Measurements from ENCODE around the gene EIF4G3.

DNA sequence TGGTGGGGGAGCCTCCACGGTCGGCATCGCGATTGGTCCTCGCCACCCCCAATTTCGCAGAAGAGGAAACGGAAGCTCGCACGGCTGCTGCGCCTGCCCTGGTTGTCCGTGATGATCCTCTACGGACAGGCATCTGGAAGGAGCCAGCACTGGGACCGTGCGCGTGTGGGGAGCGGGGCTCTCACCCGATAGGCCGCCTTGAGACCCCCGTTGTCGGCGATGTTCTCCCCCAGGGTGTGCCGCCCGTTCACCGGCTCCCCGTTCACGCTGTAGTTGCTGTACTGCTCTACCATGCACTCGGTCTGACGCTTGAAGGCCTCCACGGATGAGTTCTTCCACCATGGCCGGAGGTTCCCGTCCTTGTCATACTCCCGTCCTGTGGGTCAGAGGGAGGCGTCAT lies 48.4 kb upstream of the EIF4G3 start:
- no peak for TF ChIP-seq HDAC2 (IDR thresholded peaks at IDR 0.05)
- no peak for TF ChIP-seq SAFB2 (IDR thresholded peaks at IDR 0.05; ENCODE audit: borderline replicate concordance, low read depth, low read length, severe bottlenecking)
- TF ChIP-seq MTA2 (IDR thresholded peaks at IDR 0.05; ENCODE audit: low read depth), result no peak
- no peak for TF ChIP-seq JUND (IDR thresholded peaks at IDR 0.05; ENCODE audit: borderline replicate concordance, low read depth, low read length)
- TF ChIP-seq JUND (tag; IDR thresholded peaks at IDR 0.05; ENCODE audit: borderline replicate concordance, low read depth, low read length), result no peak
- no peak for TF ChIP-seq YY1 (IDR thresholded peaks at IDR 0.05; ENCODE audit: borderline replicate concordance in 1 of 3, control insufficient read depth in 1 of 3, extremely low read depth in 1 of 3, insufficient read depth in 3 of 3, insufficient read length in 1 of 3, insufficient replicate concordance in 2 of 3, low read depth in 1 of 3, low read length in 2 of 3)
- no peak for TF ChIP-seq ZNF282 (CRISPR knock-in tag; IDR thresholded peaks at IDR 0.05)
- TF ChIP-seq ZNF232 (CRISPR knock-in tag; IDR thresholded peaks at IDR 0.05), result no peak

Data from K562 (cell line).